Smooth muscle cell (in vitro differentiated cells): Measurements from ENCODE around the gene PKHD1. TPM values are rescaled to one million over a fixed set of nuclear protein-coding genes. Genes with fewer than 3 reads are reported as not detected.

Experiments
- DNase-seq: peaks from one replicate; lab custom pipeline; 2025; ENCODE audit not compliant: unreplicated experiment; lab: John Stamatoyannopoulos, UW
- H2AFZ ChIP-seq: fragments of 200-600 bp; sonication (generic); 2 replicates; pipeline ENCODE4 v1.6.0; 2016; ENCODE audit warnings: antibody characterized with exemption, low read depth, mild to moderate bottlenecking
- H3F3A ChIP-seq: fragments of 200-600 bp; sonication (generic); 2 replicates; pipeline ENCODE4 v1.6.0; 2017; ENCODE audit warnings: antibody characterized with exemption, low read depth
- H3K27ac ChIP-seq: fragments of 200-600 bp; sonication (generic); 2 replicates; pipeline ENCODE4 v1.5.1; 2016; ENCODE audit warnings: low read depth, mild to moderate bottlenecking
- H3K27me3 ChIP-seq: fragments of 200-600 bp; sonication (generic); 2 replicates; pipeline ENCODE4 v1.6.1; 2016; ENCODE audit warnings: low read depth, mild to moderate bottlenecking
- H3K36me3 ChIP-seq: fragments of 200-600 bp; sonication (generic); 2 replicates; pipeline ENCODE4 v1.5.1; 2016; ENCODE audit warnings: low read depth
- H3K4me1 ChIP-seq: fragments of 200-600 bp; sonication (generic); 2 replicates; pipeline ENCODE4 v1.5.1; 2016; ENCODE audit warnings: low read depth
- H3K4me2 ChIP-seq: fragments of 200-600 bp; sonication (generic); 2 replicates; pipeline ENCODE4 v1.6.0; 2016; ENCODE audit warnings: mild to moderate bottlenecking
- H3K4me3 ChIP-seq: fragments of 200-600 bp; sonication (generic); 2 replicates; pipeline ENCODE4 v1.5.1; 2016; ENCODE audit warnings: mild to moderate bottlenecking
- H3K79me2 ChIP-seq: fragments of 200-600 bp; sonication (generic); 2 replicates; pipeline ENCODE4 v1.6.0; 2016; ENCODE audit warnings: low read depth, mild to moderate bottlenecking
- H3K9ac ChIP-seq: fragments of 200-600 bp; sonication (generic); 2 replicates; pipeline ENCODE4 v1.6.0; 2016; ENCODE audit warnings: low read depth
- H3K9me3 ChIP-seq: fragments of 200-600 bp; sonication (generic); replicated peaks from 2 replicates; pipeline ENCODE4 v1.5.1; 2016; ENCODE audit warnings: low read depth
- H4K20me1 ChIP-seq: fragments of 200-600 bp; sonication (generic); 2 replicates; pipeline ENCODE4 v1.6.0; 2016; ENCODE audit warnings: low read depth
- CTCF ChIP-seq: fragments of 200-600 bp; sonication (generic); IDR thresholded peaks from 2 replicates; pipeline ENCODE4 v1.5.1; 2017; ENCODE audit warnings: borderline replicate concordance, mild to moderate bottlenecking, antibody characterized with exemption; ENCODE audit not compliant: insufficient read depth, poor library complexity, severe bottlenecking
- WGBS: methylation state at CpG from one replicate; pipeline ENCODE4 v1.1.7; 2016; ENCODE audit warnings: low lambda C conversion rate; 5-methylcytosine and 5-hydroxymethylcytosine counted together
- polyA plus RNA-seq: library from polyadenylated mRNA; unstranded; fragments of >200 nt; fragmentation: Nextera tagmentation; extraction: Ambion mirVana; gene quantifications from 2 replicates; pipeline ENCODE4 v1.2.1, GENCODE V29; 2016
- total RNA-seq: library from RNA; depleted of rRNA; stranded (reverse); fragments of >200 nt; gene quantifications from 2 replicates; pipeline ENCODE4 v1.2.3, GENCODE V29; 2014

Gene PKHD1
- total and polyA plus RNA-seq, 2 experiments from 2014 or later = not detected

- no peak overlapping the region for H3K4me2 ChIP-seq
- no peak overlapping the region for H3K27ac ChIP-seq
- no peak overlapping the region for H2AFZ ChIP-seq
- H3K9me3 ChIP-seq = no peaks in the 10 kb centered on the region
- H3K27me3 ChIP-seq = peaks cover 15% of the 10 kb centered on the region
- H3K4me3 ChIP-seq = no peak overlapping the region
- no peaks in the 10 kb centered on the region for H4K20me1 ChIP-seq
- H3K36me3 ChIP-seq = no peaks in the 10 kb centered on the region
- WGBS = 100% methylated on average over 4 of the region's 4 CpGs
- DNase-seq = no peak
- no peaks in the 10 kb centered on the region for H3F3A ChIP-seq
- no peaks in the 10 kb centered on the region for H3K79me2 ChIP-seq
- H3K4me1 ChIP-seq = no peaks in the 10 kb centered on the region
- TF ChIP-seq CTCF = no peak
- no peak overlapping the region for H3K9ac ChIP-seq
These were observed 47.8 kb upstream of the PKHD1 start for GRCh38 chr6:52135217-52135616.

GRCh38 chr6:52134011-52134410 lies 46.6 kb upstream of the PKHD1 start:
- H3K79me2 ChIP-seq = no peaks in the 10 kb centered on the region
- H3K27ac ChIP-seq = no peak overlapping the region
- no peak for TF ChIP-seq CTCF
- no peak overlapping the region for H3K4me2 ChIP-seq
- no peak for DNase-seq
- 85% methylated on average over 3 of the region's 3 CpGs for WGBS
- H3K27me3 ChIP-seq = peaks cover 13% of the 10 kb centered on the region
- no peaks in the 10 kb centered on the region for H3K9me3 ChIP-seq
- H3F3A ChIP-seq = no peaks in the 10 kb centered on the region
- no peak overlapping the region for H2AFZ ChIP-seq
- H3K4me3 ChIP-seq = no peak overlapping the region
- H4K20me1 ChIP-seq = no peaks in the 10 kb centered on the region
- H3K4me1 ChIP-seq = no peaks in the 10 kb centered on the region
- no peak overlapping the region for H3K9ac ChIP-seq
- no peaks in the 10 kb centered on the region for H3K36me3 ChIP-seq

- Histone ChIP-seq H3K36me3 (no peaks in the 10 kb centered on the region), H3K9ac (no peak overlapping the region), H3K27ac (no peak overlapping the region), H3K4me1 (no peaks in the 10 kb centered on the region), H3K79me2 (no peaks in the 10 kb centered on the region), H3K4me2 (no peak overlapping the region), H3K9me3 (no peaks in the 10 kb centered on the region), H3F3A (no peaks in the 10 kb centered on the region), H4K20me1 (no peaks in the 10 kb centered on the region), H2AFZ (no peak overlapping the region), H3K4me3 (no peak overlapping the region), H3K27me3 (peaks cover 7% of the 10 kb centered on the region)
- WGBS = 58% methylated on average over 2 of the region's 2 CpGs
- TF ChIP-seq CTCF = no peak
- no peak for DNase-seq
These were observed 45.9 kb upstream of the PKHD1 start for GRCh38 chr6:52133324-52133723.

GRCh38 chr6:52132292-52132691 lies 44.9 kb upstream of the PKHD1 start:
- no peak overlapping the region for H2AFZ ChIP-seq
- no peaks in the 10 kb centered on the region for H3K4me1 ChIP-seq
- no peak for TF ChIP-seq CTCF
- no peaks in the 10 kb centered on the region for H3K36me3 ChIP-seq
- no peak overlapping the region for H3K9ac ChIP-seq
- H3K79me2 ChIP-seq = no peaks in the 10 kb centered on the region
- no peak for DNase-seq
- H4K20me1 ChIP-seq = no peaks in the 10 kb centered on the region
- peaks cover 3% of the 10 kb centered on the region for H3K27me3 ChIP-seq
- H3K9me3 ChIP-seq = no peaks in the 10 kb centered on the region
- H3K27ac ChIP-seq = no peak overlapping the region
- 93% methylated on average over 2 of the region's 2 CpGs for WGBS
- no peak overlapping the region for H3K4me2 ChIP-seq
- no peak overlapping the region for H3K4me3 ChIP-seq
- no peaks in the 10 kb centered on the region for H3F3A ChIP-seq
